H1 (cell line): Measurements from ENCODE around the gene KIF26A. TPM values are rescaled to one million over a fixed set of nuclear protein-coding genes. Genes with fewer than 3 reads are reported as not detected.

Source experiments
- CTCF ChIA-PET: fragments of 300-600 bp; sonication (Branson Sonifier 250); formaldehyde crosslinking; loops from one replicate; lab custom pipeline; 2021; ENCODE audit not compliant: partially characterized antibody; lab: Charles Lee
- POLR2A ChIA-PET: fragments of 300-600 bp; sonication (Branson Sonifier 250); formaldehyde crosslinking; loops from one replicate; lab custom pipeline; 2021; ENCODE audit warnings: inconsistent platforms; ENCODE audit not compliant: partially characterized antibody; lab: Charles Lee
- DNase-seq, 2 experiments: peaks; one replicate each; pipeline versions ENCODE4 v3.0.0 to v3.0.0-alpha.2; 2010 to 2022; ENCODE audit warnings: low spot score in 2 of 2, low read depth in 1 of 2, mixed read lengths in 1 of 2
- FAIRE-seq: peaks from 2 replicates; lab custom pipeline; 2011; peaks lifted over from hg19 to GRCh38; lab: Jason Lieb, UNC
- H2AFZ ChIP-seq: 2 replicates; pipeline ENCODE4 v1.8.1; 2012; ENCODE audit warnings: low read length, inconsistent platforms
- H2AK5ac ChIP-seq: 2 replicates; pipeline ENCODE4 v1.6.1; 2013; ENCODE audit warnings: low read depth, low read length
- H2BK120ac ChIP-seq: replicated peaks from 2 replicates; pipeline ENCODE3; 2013; ENCODE audit warnings: low read depth, low read length, inconsistent platforms
- H2BK12ac ChIP-seq: 2 replicates; pipeline ENCODE4 v1.6.1; 2013; ENCODE audit warnings: low read depth, low read length
- H2BK15ac ChIP-seq: 2 replicates; pipeline ENCODE4 v1.6.1; 2013; ENCODE audit warnings: low read length
- H2BK20ac ChIP-seq: 2 replicates; pipeline ENCODE4 v1.6.1; 2013; ENCODE audit warnings: low read length
- H2BK5ac ChIP-seq: 2 replicates; pipeline ENCODE4 v1.6.1; 2013; ENCODE audit warnings: low read depth, low read length
- H3K14ac ChIP-seq: 2 replicates; pipeline ENCODE4 v1.6.1; 2013; ENCODE audit warnings: inconsistent platforms; ENCODE audit not compliant: insufficient read length
- H3K18ac ChIP-seq: 2 replicates; pipeline ENCODE4 v1.6.1; 2013; ENCODE audit warnings: low read length; ENCODE audit errors: extremely low read depth
- H3K23ac ChIP-seq: 2 replicates; pipeline ENCODE4 v1.6.1; 2013; ENCODE audit warnings: inconsistent platforms; ENCODE audit not compliant: insufficient read length
- H3K23me2 ChIP-seq: 2 replicates; pipeline ENCODE4 v1.6.1; 2013; ENCODE audit warnings: low read depth, low read length
- H3K27ac ChIP-seq: 2 replicates; pipeline ENCODE4 v1.6.1; 2011; ENCODE audit warnings: low read depth, low read length, inconsistent platforms
- H3K27me3 ChIP-seq, 4 experiments: replicated peaks in 1 of 4; 1 replicate in 1 of 4; 2 replicates in 3 of 4; pipeline versions ENCODE4 v1.6.1 to v1.8.1; 2011 to 2013; ENCODE audit warnings: low read length in 3 of 4, mild to moderate bottlenecking in 3 of 4, inconsistent platforms in 2 of 4, mixed read lengths in 2 of 4, moderate library complexity in 1 of 4; ENCODE audit not compliant: control insufficient read depth in 3 of 4, insufficient read depth in 3 of 4; ENCODE audit errors: extremely low read depth in 1 of 4
- H3K36me3 ChIP-seq, 4 experiments: 2 replicates each; pipeline versions ENCODE4 v1.6.1 to v1.8.1; 2011 to 2013; ENCODE audit warnings: mild to moderate bottlenecking in 4 of 4, low read length in 3 of 4, moderate library complexity in 2 of 4, control low read depth in 1 of 4, inconsistent platforms in 1 of 4; ENCODE audit not compliant: insufficient read depth in 4 of 4, control insufficient read depth in 2 of 4
- H3K4ac ChIP-seq: replicated peaks from 2 replicates; pipeline ENCODE3; 2013; ENCODE audit warnings: low read length, low read depth, mixed read lengths, inconsistent platforms; ENCODE audit not compliant: insufficient read length
- H3K4me1 ChIP-seq, 4 experiments: replicated peaks in 1 of 4; 1 replicate in 1 of 4; 2 replicates in 3 of 4; pipeline versions ENCODE4 v1.6.1 to v1.8.1; 2011 to 2013; ENCODE audit warnings: low read length in 3 of 4, inconsistent platforms in 2 of 4, mixed read lengths in 1 of 4; ENCODE audit not compliant: insufficient read depth in 4 of 4, control insufficient read depth in 3 of 4
- H3K4me2 ChIP-seq, 2 experiments: 2 replicates each; pipeline versions ENCODE4 v1.6.1 to v1.8.1; 2011 to 2013; ENCODE audit warnings: low read depth in 2 of 2, low read length in 2 of 2, control low read depth in 1 of 2, inconsistent platforms in 1 of 2, mild to moderate bottlenecking in 1 of 2; ENCODE audit not compliant: insufficient read depth in 1 of 2
- H3K4me3 ChIP-seq, 4 experiments: fragments of 200-600, 300-600 bp in 1 of 4; sonication (generic), shearing (Covaris generic), sonication (Bioruptor Twin) in 1 of 4; 2 replicates each; pipeline versions ENCODE4 v1.5.1 to v1.8.1; 2011 to 2016; ENCODE audit warnings: low read length in 4 of 4, low read depth in 3 of 4, control low read depth in 2 of 4, inconsistent platforms in 2 of 4, mild to moderate bottlenecking in 2 of 4, mixed read lengths in 1 of 4, moderate library complexity in 1 of 4; ENCODE audit not compliant: insufficient read depth in 2 of 4; ENCODE audit errors: extremely low read depth in 1 of 4
- H3K56ac ChIP-seq: replicated peaks from 2 replicates; pipeline ENCODE3; 2013; ENCODE audit warnings: low read depth, mild to moderate bottlenecking, mixed read lengths, low read length, inconsistent platforms; ENCODE audit not compliant: insufficient read length
- H3K79me1 ChIP-seq: 2 replicates; pipeline ENCODE4 v1.6.1; 2013; ENCODE audit warnings: low read depth, low read length, control low read depth
- H3K79me2 ChIP-seq, 2 experiments: 2 replicates each; pipeline versions ENCODE4 v1.6.1 to v1.8.1; 2012 to 2013; ENCODE audit warnings: low read length in 2 of 2, mild to moderate bottlenecking in 2 of 2, inconsistent platforms in 1 of 2; ENCODE audit not compliant: insufficient read depth in 2 of 2, control insufficient read depth in 1 of 2
- H3K9ac ChIP-seq, 4 experiments: replicated peaks in 1 of 4; 1 replicate in 1 of 4; 2 replicates in 3 of 4; pipeline versions ENCODE4 v1.6.1 to v1.8.1; 2011 to 2013; ENCODE audit warnings: low read depth in 3 of 4, low read length in 3 of 4, control low read depth in 2 of 4, mild to moderate bottlenecking in 2 of 4, moderate library complexity in 2 of 4, inconsistent platforms in 1 of 4; ENCODE audit errors: extremely low read depth in 1 of 4
- H3K9me3 ChIP-seq, 2 experiments: 2 replicates each; pipeline versions ENCODE4 v1.6.1 to v1.8.1; 2012 to 2013; ENCODE audit warnings: mild to moderate bottlenecking in 2 of 2, moderate library complexity in 2 of 2, control low read depth in 1 of 2, inconsistent platforms in 1 of 2, low read depth in 1 of 2, low read length in 1 of 2, mixed read lengths in 1 of 2; ENCODE audit not compliant: insufficient read depth in 2 of 2
- H4K20me1 ChIP-seq, 2 experiments: replicated peaks in 1 of 2; 2 replicates each; pipeline versions ENCODE3 to v1.8.1; 2011 to 2013; ENCODE audit warnings: inconsistent platforms in 2 of 2, low read length in 2 of 2, mild to moderate bottlenecking in 1 of 2; ENCODE audit not compliant: insufficient read depth in 2 of 2, control insufficient read depth in 1 of 2
- H4K5ac ChIP-seq: 2 replicates; pipeline ENCODE4 v1.6.1; 2013; ENCODE audit warnings: low read length, low read depth, mixed read lengths, inconsistent platforms; ENCODE audit not compliant: insufficient read length
- H4K8ac ChIP-seq: 2 replicates; pipeline ENCODE4 v1.8.0; 2013; ENCODE audit warnings: mild to moderate bottlenecking, moderate library complexity, low read length, inconsistent platforms; ENCODE audit not compliant: insufficient read depth; ENCODE audit errors: extremely low read depth
- H4K91ac ChIP-seq: replicated peaks from 2 replicates; pipeline ENCODE3; 2013; ENCODE audit warnings: low read length, mixed read lengths, inconsistent platforms; ENCODE audit not compliant: insufficient read length
- BACH1 ChIP-seq: IDR thresholded peaks from 2 replicates; pipeline ENCODE4 v1.6.1; 2012; ENCODE audit warnings: low read length, improper control_type of control experiment
- CBX8 ChIP-seq: fragments of 300-800, 300-1000 bp; sonication (generic); IDR thresholded peaks from 2 replicates; pipeline ENCODE4 v1.7.1; 2016; ENCODE audit warnings: low read depth, low read length, borderline replicate concordance
- CTCF ChIP-seq, 3 experiments: IDR thresholded peaks; 1 replicate in 2 of 3; 2 replicates in 1 of 3; pipeline versions ENCODE4 v1.5.1 to v1.6.1; 2011; ENCODE audit warnings: low read length in 3 of 3, mild to moderate bottlenecking in 3 of 3, inconsistent platforms in 2 of 3, low read depth in 1 of 3, moderate library complexity in 1 of 3; ENCODE audit not compliant: insufficient read depth in 1 of 3; ENCODE audit errors: control extremely low read depth in 1 of 3
- JUN ChIP-seq: IDR thresholded peaks from 2 replicates; pipeline ENCODE4 v1.6.1; 2011; ENCODE audit warnings: low read depth, mild to moderate bottlenecking, improper control_type of control experiment, low read length
- KDM4A ChIP-seq: IDR thresholded peaks from one replicate; pipeline ENCODE4 v1.7.1; 2012; ENCODE audit warnings: low read depth, mild to moderate bottlenecking, moderate library complexity, low read length, inconsistent platforms; ENCODE audit not compliant: severe bottlenecking
- KDM5A ChIP-seq: fragments of 200-600 bp; IDR thresholded peaks from 2 replicates; pipeline ENCODE4 v1.7.1; 2012; ENCODE audit warnings: mild to moderate bottlenecking, low read length, inconsistent platforms, mixed read lengths
- POU5F1 ChIP-seq: IDR thresholded peaks from 2 replicates; pipeline ENCODE4 v1.6.1; 2011; ENCODE audit warnings: low read depth, mild to moderate bottlenecking, low read length, moderate library complexity
- SIRT6 ChIP-seq: IDR thresholded peaks from one replicate; pipeline ENCODE4 v1.7.1; 2012; ENCODE audit warnings: low read length, inconsistent platforms
- SP2 ChIP-seq: IDR thresholded peaks from 2 replicates; pipeline ENCODE4 v1.6.1; 2012; ENCODE audit warnings: mild to moderate bottlenecking, low read length, inconsistent platforms
- SUZ12 ChIP-seq: fragments of 200-600 bp; sonication (generic); IDR thresholded peaks from 2 replicates; pipeline ENCODE4 v1.6.1; 2012; ENCODE audit warnings: mild to moderate bottlenecking, inconsistent platforms, low read length, moderate library complexity, mixed read lengths
- TBP ChIP-seq: IDR thresholded peaks from 2 replicates; pipeline ENCODE4 v1.6.1; 2011; ENCODE audit warnings: low read depth, low read length, improper control_type of control experiment
- WGBS, 2 experiments: shearing (Covaris generic) in 1 of 2; methylation state at CpG; one replicate each; pipeline versions ENCODE4 v1.1.6 to v1.1.7; 2013 to 2015; ENCODE audit warnings: low lambda C conversion rate in 2 of 2, mixed read lengths in 2 of 2, inconsistent platforms in 1 of 2, low coverage in 1 of 2, missing lambda C conversion rate in 1 of 2; ENCODE audit not compliant: insufficient replicate concordance in 2 of 2, insufficient coverage in 1 of 2, insufficient read length in 1 of 2; ENCODE audit errors: extremely low coverage in 1 of 2, missing lambda C conversion rate in 1 of 2; 5-methylcytosine and 5-hydroxymethylcytosine counted together
- polyA plus RNA-seq, 7 experiments: library from polyadenylated mRNA; depleted of rRNA in 3 of 7; stranded (reverse) in 5 of 7; unstranded in 2 of 7; fragments of >200 nt in 5 of 7; fragments of 200-250 nt in 2 of 7; gene quantifications; 1 replicate in 5 of 7; 2 replicates in 1 of 7; 4 replicates in 1 of 7; pipeline versions ENCODE4 v1.2.1 to v1.2.3, GENCODE V29; 2011 to 2013; ENCODE audit warnings: missing spikeins in 2 of 7, mixed read lengths in 2 of 7
- total RNA-seq: library from RNA; stranded (reverse); fragmentation: NEBNext Ultra II Directional; extraction: Animal tissue kit (Norgen Biotek cat#: 25700); gene quantifications from 2 replicates; pipeline ENCODE4 v1.2.1, GENCODE V29; 2021

The KIF26A gene
- total and polyA plus RNA-seq, 2 of the 8 experiments (the other 6 are each of a cell fraction or from before 2014, with no cell fraction given): 11.5 to 41.6 TPM

GRCh38 chr14:104154246-104154645 lies 15.9 kb downstream of the KIF26A start:
- H3K18ac ChIP-seq: no peak overlapping the region
- H3K4me2 ChIP-seq: no peak overlapping the region
- no peak overlapping the region for H4K8ac ChIP-seq
- H2BK15ac ChIP-seq: no peak overlapping the region
- peaks cover 34% of the 10 kb centered on the region for H3K79me1 ChIP-seq
- no peak overlapping the region for H2AK5ac ChIP-seq
- peaks cover 0 to 36% of the 10 kb centered on the region in 2 experiments; a peak in 3 of 4 replicates for H3K79me2 ChIP-seq
- no peaks in the 10 kb centered on the region for H3K27me3 ChIP-seq
- no peak overlapping the region for H3K14ac ChIP-seq
- no peak overlapping the region for H2BK5ac ChIP-seq
- no peak overlapping the region for H4K91ac ChIP-seq
- H3K56ac ChIP-seq: no peak overlapping the region
- ChIA-PET CTCF (interaction anchor here (1.1 to 1.5 kb wide), 2 partner anchors 11 to 17 kb away, joined by 3 read pairs; no protein-coding TSS in a partner anchor), POLR2A (interaction anchor here (1.3 kb wide), 1 partner anchor 12 kb away, joined by 3 read pairs; no protein-coding TSS in a partner anchor)
- H3K27ac ChIP-seq: no peak overlapping the region
- FAIRE-seq (no peak), DNase-seq (no peak)
- no peak overlapping the region for H3K4me3 ChIP-seq
- no peak overlapping the region for H3K23ac ChIP-seq
- H4K20me1 ChIP-seq: peaks cover 6 to 26% of the 10 kb centered on the region in 2 experiments
- H2BK12ac ChIP-seq: no peak overlapping the region
- H2BK20ac ChIP-seq: no peak overlapping the region
- no peaks in the 10 kb centered on the region for H3K9me3 ChIP-seq
- H3K36me3 ChIP-seq: peaks cover 0 to 13% (median 10%) of the 10 kb centered on the region in 4 experiments; a peak in 4 of 8 replicates
- H4K5ac ChIP-seq: no peak overlapping the region
- no peak overlapping the region for H2BK120ac ChIP-seq
- H3K9ac ChIP-seq: no peak overlapping the region
- peaks cover 0 to 19% (median 13%) of the 10 kb centered on the region in 4 experiments; a peak in 6 of 7 replicates for H3K4me1 ChIP-seq
- no peak overlapping the region for H2AFZ ChIP-seq
- no peaks in the 10 kb centered on the region; the same call in 1 of the 2 replicates for H3K23me2 ChIP-seq
- WGBS, 2 experiments: 78% methylated on average over 14 of the region's 15 CpGs; no CpG with 5 or more reads in 1 of the 2 experiments
- no peak overlapping the region for H3K4ac ChIP-seq
- TF ChIP-seq POU5F1: no peak
- no peak for TF ChIP-seq CTCF (IDR thresholded peaks at IDR 0.05; ENCODE audit: control extremely low read depth in 1 of 3, insufficient read depth in 1 of 3, low read depth in 1 of 3, low read length in 3 of 3)
- no peak for TF ChIP-seq SP2
- TF ChIP-seq CBX8: no peak
- TF ChIP-seq SIRT6: no peak
- no peak for TF ChIP-seq KDM4A
- TF ChIP-seq TBP: no peak
- TF ChIP-seq JUN: no peak
- no peak for TF ChIP-seq SUZ12
- TF ChIP-seq KDM5A: no peak
- TF ChIP-seq BACH1: no peak
